HepG2 (cell line): ENCODE data around the gene EMC10. TPM values are rescaled to one million over a fixed set of nuclear protein-coding genes. Genes with fewer than 3 reads are reported as not detected.

Source experiments
- HES4 ChIP-seq: sonication (generic); formaldehyde crosslinking; IDR thresholded peaks from 2 replicates; pipeline ENCODE4 v1.9.0; 2021; ENCODE audit warnings: mild to moderate bottlenecking, missing genetic modification reagents, borderline replicate concordance
- KAT8 ChIP-seq: IDR thresholded peaks from 2 replicates; pipeline ENCODE4 v1.6.1; 2016; ENCODE audit warnings: missing genetic modification reagents, missing compliant biosample characterization
- MAF1 ChIP-seq: sonication (generic); formaldehyde crosslinking; IDR thresholded peaks from 2 replicates; pipeline ENCODE4 v1.5.0; 2020; ENCODE audit warnings: missing genetic modification reagents, borderline replicate concordance
- MTF2 ChIP-seq: sonication (generic); formaldehyde crosslinking; IDR thresholded peaks from 2 replicates; pipeline ENCODE4 v1.5.0; 2020; ENCODE audit warnings: missing genetic modification reagents, borderline replicate concordance
- NRL ChIP-seq: sonication (generic); formaldehyde crosslinking; IDR thresholded peaks from 2 replicates; pipeline ENCODE4 v1.5.0; 2020; ENCODE audit warnings: missing genetic modification reagents, mild to moderate bottlenecking, moderate library complexity, borderline replicate concordance
- SAP130 ChIP-seq: IDR thresholded peaks from 2 replicates; pipeline ENCODE4 v1.6.1; 2016; ENCODE audit warnings: low read depth
- TBX3 ChIP-seq: fragments of 450-650 bp; IDR thresholded peaks from 2 replicates; pipeline ENCODE4 v1.6.1; 2017; ENCODE audit warnings: antibody characterized with exemption, mild to moderate bottlenecking, inconsistent platforms, borderline replicate concordance
- ZNF34 ChIP-seq: sonication (generic); formaldehyde crosslinking; IDR thresholded peaks from 2 replicates; pipeline ENCODE4 v1.4.0; 2020; ENCODE audit warnings: mild to moderate bottlenecking, missing genetic modification reagents, borderline replicate concordance
- polyA plus RNA-seq, 8 experiments: library from polyadenylated mRNA; depleted of rRNA in 3 of 8; stranded (reverse) in 7 of 8; unstranded in 1 of 8; fragments of >200 nt; fragmentation: Illumina TruSeq in 4 of 8; extraction: Trizol in 4 of 8; gene quantifications; 2 replicates each; pipeline versions ENCODE4 v1.2.1 to v1.2.3, GENCODE V29; 2011 to 2016; ENCODE audit warnings: low read depth in 4 of 8, missing spikeins in 1 of 8, mixed read lengths in 1 of 8; ENCODE audit not compliant: insufficient read depth in 1 of 8
- total RNA-seq, 5 experiments: library from RNA; depleted of rRNA; stranded (reverse); fragments of >200 nt; fragmentation: Illumina TruSeq; extraction: Trizol; gene quantifications; 2 replicates each; pipeline ENCODE4 v1.2.3, GENCODE V29; 2016; ENCODE audit warnings: low read depth in 1 of 5
- TF ChIP-seq, protein P1 (sequence below): sonication (generic); formaldehyde crosslinking; conservative IDR thresholded peaks from 2 replicates; pipeline ENCODE4 v1.4.0; 2020; ENCODE audit warnings: missing genetic modification reagents
- TF ChIP-seq, protein P2 (sequence below): IDR thresholded peaks from 2 replicates; pipeline ENCODE4 v1.6.1; 2016; ENCODE audit warnings: missing genetic modification reagents, missing compliant biosample characterization
- TF ChIP-seq, protein P3 (sequence below): IDR thresholded peaks from 2 replicates; pipeline ENCODE4 v1.6.1; 2016
- TF ChIP-seq, protein P4 (sequence below): sonication (generic); formaldehyde crosslinking; IDR thresholded peaks from 2 replicates; pipeline ENCODE4 v1.5.0; 2020; ENCODE audit warnings: missing genetic modification reagents
- TF ChIP-seq, protein P5 (sequence below): sonication (generic); formaldehyde crosslinking; IDR thresholded peaks from 2 replicates; pipeline ENCODE4 v1.5.0; 2020; ENCODE audit warnings: mild to moderate bottlenecking, missing genetic modification reagents
- TF ChIP-seq, protein P6 (sequence below): sonication (generic); formaldehyde crosslinking; IDR thresholded peaks from 2 replicates; pipeline ENCODE4 v1.5.1; 2020; ENCODE audit warnings: mild to moderate bottlenecking, missing genetic modification reagents
- TF ChIP-seq, protein P7 (sequence below): sonication (generic); formaldehyde crosslinking; IDR thresholded peaks from 2 replicates; pipeline ENCODE4 v1.4.0; 2020; ENCODE audit warnings: missing genetic modification reagents

Gene EMC10
- total and polyA plus RNA-seq, 2 of the 13 experiments (the other 11 are each of a cell fraction or from before 2014, with no cell fraction given), result not detected

DNA sequence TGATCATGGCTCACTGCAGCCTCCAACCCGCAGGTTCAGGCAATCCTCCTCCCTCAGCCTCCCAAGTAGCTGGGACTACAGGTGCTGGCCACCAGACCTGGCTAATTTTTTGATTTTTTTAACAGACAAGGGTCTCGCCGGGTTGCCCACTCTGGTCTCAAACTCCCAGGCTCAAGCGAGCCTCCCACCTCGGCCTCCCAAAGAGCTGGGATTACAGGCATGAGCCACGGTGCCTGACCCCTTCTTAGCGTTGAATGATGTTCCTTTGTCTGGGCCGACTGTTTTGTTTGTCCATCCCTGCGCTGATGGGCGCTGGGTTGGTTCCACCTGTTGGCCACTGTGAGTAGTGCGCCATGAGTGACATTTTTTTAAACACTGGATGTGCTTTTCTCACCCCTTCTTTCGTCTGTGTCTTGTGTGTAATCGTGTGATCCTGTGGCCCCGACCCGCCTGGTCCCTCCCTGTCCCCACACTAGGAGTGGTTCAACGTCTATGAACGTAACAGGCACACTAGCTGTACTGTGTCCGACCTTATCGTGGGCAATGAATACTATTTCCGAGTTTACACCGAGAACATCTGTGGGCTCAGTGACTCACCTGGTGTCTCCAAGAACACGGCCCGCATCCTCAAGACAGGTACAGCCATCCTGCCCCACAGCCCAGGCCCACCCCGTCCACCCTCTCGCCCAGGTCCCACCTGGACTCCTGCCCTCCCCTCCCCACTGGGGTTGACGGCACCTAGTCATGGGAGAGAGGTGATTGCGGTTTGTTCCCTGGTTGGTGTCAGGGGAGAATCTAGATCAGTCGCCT, 15.0 kb upstream of the EMC10 start (continued):
- TF ChIP-seq, protein P1, sequence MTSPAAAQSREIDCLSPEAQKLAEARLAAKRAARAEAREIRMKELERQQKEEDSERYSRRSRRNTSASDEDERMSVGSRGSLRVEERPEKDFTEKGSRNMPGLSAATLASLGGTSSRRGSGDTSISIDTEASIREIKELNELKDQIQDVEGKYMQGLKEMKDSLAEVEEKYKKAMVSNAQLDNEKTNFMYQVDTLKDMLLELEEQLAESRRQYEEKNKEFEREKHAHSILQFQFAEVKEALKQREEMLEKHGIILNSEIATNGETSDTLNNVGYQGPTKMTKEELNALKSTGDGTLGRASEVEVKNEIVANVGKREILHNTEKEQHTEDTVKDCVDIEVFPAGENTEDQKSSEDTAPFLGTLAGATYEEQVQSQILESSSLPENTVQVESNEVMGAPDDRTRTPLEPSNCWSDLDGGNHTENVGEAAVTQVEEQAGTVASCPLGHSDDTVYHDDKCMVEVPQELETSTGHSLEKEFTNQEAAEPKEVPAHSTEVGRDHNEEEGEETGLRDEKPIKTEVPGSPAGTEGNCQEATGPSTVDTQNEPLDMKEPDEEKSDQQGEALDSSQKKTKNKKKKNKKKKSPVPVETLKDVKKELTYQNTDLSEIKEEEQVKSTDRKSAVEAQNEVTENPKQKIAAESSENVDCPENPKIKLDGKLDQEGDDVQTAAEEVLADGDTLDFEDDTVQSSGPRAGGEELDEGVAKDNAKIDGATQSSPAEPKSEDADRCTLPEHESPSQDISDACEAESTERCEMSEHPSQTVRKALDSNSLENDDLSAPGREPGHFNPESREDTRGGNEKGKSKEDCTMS, result no peak
- no peak for TF ChIP-seq ZNF34
- TF ChIP-seq, protein P2, sequence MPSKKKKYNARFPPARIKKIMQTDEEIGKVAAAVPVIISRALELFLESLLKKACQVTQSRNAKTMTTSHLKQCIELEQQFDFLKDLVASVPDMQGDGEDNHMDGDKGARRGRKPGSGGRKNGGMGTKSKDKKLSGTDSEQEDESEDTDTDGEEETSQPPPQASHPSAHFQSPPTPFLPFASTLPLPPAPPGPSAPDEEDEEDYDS (CRISPR knock-in tag), result no peak
- no peak for TF ChIP-seq HES4 (CRISPR knock-in tag)
- TF ChIP-seq MAF1 (CRISPR knock-in tag), result no peak
- TF ChIP-seq, protein P3, sequence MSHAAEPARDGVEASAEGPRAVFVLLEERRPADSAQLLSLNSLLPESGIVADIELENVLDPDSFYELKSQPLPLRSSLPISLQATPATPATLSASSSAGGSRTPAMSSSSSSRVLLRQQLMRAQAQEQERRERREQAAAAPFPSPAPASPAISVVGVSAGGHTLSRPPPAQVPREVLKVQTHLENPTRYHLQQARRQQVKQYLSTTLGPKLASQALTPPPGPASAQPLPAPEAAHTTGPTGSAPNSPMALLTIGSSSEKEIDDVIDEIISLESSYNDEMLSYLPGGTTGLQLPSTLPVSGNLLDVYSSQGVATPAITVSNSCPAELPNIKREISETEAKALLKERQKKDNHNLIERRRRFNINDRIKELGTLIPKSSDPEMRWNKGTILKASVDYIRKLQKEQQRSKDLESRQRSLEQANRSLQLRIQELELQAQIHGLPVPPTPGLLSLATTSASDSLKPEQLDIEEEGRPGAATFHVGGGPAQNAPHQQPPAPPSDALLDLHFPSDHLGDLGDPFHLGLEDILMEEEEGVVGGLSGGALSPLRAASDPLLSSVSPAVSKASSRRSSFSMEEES (CRISPR knock-in tag), result no peak
- TF ChIP-seq TBX3, result no peak
- TF ChIP-seq, protein P4, sequence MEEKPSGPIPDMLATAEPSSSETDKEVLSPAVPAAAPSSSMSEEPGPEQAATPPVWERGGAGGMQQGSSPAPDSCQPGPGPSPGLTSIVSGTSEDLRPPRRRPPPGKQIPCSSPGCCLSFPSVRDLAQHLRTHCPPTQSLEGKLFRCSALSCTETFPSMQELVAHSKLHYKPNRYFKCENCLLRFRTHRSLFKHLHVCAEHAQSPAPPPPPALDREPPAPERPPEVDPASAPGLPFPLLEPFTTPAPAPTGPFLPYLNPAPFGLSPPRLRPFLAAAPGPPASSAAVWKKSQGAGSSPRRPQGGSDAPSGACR (CRISPR knock-in tag), result no peak
- TF ChIP-seq KAT8 (CRISPR knock-in tag), result 0 out of 2 replicates have a peak, but pooled peaks have one; percentile 37
- 0 out of 2 replicates have a peak, but pooled peaks have one; percentile 26 for TF ChIP-seq SAP130 (CRISPR knock-in tag)
- TF ChIP-seq, protein P5, sequence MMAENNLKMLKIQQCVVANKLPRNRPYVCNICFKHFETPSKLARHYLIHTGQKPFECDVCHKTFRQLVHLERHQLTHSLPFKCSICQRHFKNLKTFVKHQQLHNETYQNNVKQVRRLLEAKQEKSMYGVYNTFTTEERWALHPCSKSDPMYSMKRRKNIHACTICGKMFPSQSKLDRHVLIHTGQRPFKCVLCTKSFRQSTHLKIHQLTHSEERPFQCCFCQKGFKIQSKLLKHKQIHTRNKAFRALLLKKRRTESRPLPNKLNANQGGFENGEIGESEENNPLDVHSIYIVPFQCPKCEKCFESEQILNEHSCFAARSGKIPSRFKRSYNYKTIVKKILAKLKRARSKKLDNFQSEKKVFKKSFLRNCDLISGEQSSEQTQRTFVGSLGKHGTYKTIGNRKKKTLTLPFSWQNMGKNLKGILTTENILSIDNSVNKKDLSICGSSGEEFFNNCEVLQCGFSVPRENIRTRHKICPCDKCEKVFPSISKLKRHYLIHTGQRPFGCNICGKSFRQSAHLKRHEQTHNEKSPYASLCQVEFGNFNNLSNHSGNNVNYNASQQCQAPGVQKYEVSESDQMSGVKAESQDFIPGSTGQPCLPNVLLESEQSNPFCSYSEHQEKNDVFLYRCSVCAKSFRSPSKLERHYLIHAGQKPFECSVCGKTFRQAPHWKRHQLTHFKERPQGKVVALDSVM (CRISPR knock-in tag), result peak; percentile 97
- TF ChIP-seq, protein P6, sequence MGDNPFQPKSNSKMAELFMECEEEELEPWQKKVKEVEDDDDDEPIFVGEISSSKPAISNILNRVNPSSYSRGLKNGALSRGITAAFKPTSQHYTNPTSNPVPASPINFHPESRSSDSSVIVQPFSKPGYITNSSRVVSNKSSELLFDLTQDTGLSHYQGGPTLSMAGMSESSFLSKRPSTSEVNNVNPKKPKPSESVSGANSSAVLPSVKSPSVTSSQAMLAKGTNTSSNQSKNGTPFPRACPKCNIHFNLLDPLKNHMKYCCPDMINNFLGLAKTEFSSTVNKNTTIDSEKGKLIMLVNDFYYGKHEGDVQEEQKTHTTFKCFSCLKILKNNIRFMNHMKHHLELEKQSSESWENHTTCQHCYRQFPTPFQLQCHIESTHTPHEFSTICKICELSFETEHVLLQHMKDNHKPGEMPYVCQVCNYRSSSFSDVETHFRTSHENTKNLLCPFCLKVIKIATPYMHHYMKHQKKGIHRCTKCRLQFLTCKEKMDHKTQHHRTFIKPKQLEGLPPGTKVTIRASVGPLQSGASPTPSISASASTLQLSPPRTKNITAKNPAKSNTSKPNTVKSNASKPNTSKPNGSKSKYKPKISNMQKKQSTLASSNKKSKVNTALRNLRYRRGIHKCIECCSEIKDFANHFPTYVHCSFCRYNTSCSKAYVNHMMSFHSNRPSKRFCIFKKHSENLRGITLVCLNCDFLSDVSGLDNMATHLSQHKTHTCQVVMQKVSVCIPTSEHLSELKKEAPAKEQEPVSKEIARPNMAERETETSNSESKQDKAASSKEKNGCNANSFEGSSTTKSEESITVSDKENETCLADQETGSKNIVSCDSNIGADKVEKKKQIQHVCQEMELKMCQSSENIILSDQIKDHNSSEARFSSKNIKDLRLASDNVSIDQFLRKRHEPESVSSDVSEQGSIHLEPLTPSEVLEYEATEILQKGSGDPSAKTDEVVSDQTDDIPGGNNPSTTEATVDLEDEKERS, result peak; percentile 28; the same call in 1 of the 2 replicates
- TF ChIP-seq, protein P7, sequence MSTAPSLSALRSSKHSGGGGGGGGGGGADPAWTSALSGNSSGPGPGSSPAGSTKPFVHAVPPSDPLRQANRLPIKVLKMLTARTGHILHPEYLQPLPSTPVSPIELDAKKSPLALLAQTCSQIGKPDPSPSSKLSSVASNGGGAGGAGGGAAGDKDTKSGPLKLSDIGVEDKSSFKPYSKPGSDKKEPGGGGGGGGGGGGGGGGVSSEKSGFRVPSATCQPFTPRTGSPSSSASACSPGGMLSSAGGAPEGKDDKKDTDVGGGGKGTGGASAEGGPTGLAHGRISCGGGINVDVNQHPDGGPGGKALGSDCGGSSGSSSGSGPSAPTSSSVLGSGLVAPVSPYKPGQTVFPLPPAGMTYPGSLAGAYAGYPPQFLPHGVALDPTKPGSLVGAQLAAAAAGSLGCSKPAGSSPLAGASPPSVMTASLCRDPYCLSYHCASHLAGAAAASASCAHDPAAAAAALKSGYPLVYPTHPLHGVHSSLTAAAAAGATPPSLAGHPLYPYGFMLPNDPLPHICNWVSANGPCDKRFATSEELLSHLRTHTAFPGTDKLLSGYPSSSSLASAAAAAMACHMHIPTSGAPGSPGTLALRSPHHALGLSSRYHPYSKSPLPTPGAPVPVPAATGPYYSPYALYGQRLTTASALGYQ (CRISPR knock-in tag), result no peak
- no peak for TF ChIP-seq NRL (CRISPR knock-in tag)
- no peak for TF ChIP-seq MTF2 (CRISPR knock-in tag)
